ENCODE measurements around the gene TMEM205.
"Not testable (repeated sequence)": the region's sequence is repeated elsewhere in the genome, so short reads cannot be mapped to it uniquely, and the experiment has no call there.

Gene TMEM205

GRCh38 chr19:11338569-11339253 lies 7.4 kb downstream of the TMEM205 start:
- peak in 1 of 2 experiments; percentile 15 for DNase-seq

- no peak for DNase-seq
Observed at GRCh38 chr19:11338121-11338520, 7.9 kb downstream of the TMEM205 start.

GRCh38 chr19:11337080-11337479 lies 9.0 kb downstream of the TMEM205 start:
- DNase-seq, result no peak

- no peak for DNase-seq
Observed at GRCh38 chr19:11335449-11336146, 10.5 kb downstream of the TMEM205 start.

GRCh38 chr19:11333838-11334237 lies 12.2 kb downstream of the TMEM205 start:
- not testable (repeated sequence) for DNase-seq

- DNase-seq, result no peak
Observed at GRCh38 chr19:11332822-11333221, 13.2 kb downstream of the TMEM205 start.

GRCh38 chr19:11331502-11331901 lies 14.6 kb downstream of the TMEM205 start:
- no peak for DNase-seq

GRCh38 chr19:11330127-11330526 lies 15.9 kb downstream of the TMEM205 start:
- no peak for DNase-seq

GRCh38 chr19:11325544-11325943 lies 20.5 kb downstream of the TMEM205 start:
- no peak for DNase-seq

- DNase-seq, result no peak
Observed at GRCh38 chr19:11324748-11325389, 21.2 kb downstream of the TMEM205 start.

- no peak for DNase-seq
Observed at GRCh38 chr19:11324079-11324661, 21.9 kb downstream of the TMEM205 start.

GRCh38 chr19:11323601-11324078 lies 22.4 kb downstream of the TMEM205 start:
- no peak for DNase-seq

- DNase-seq, result peak in 1 of 2 experiments; percentile 29
Observed at GRCh38 chr19:11322269-11323024, 23.6 kb downstream of the TMEM205 start.

- DNase-seq, result no peak
Observed at GRCh38 chr19:11321191-11322126, 24.6 kb downstream of the TMEM205 start.

- not testable (repeated sequence) for DNase-seq
Observed at GRCh38 chr19:11320278-11320995, 25.6 kb downstream of the TMEM205 start.

- no peak for DNase-seq
Observed at GRCh38 chr19:11306337-11306736, 39.7 kb downstream of the TMEM205 start.

GRCh38 chr19:11304936-11305335 lies 41.1 kb downstream of the TMEM205 start:
- no peak for DNase-seq

GRCh38 chr19:11300811-11301120 lies 45.3 kb downstream of the TMEM205 start:
- no peak for DNase-seq

- DNase-seq, result no peak
Observed at GRCh38 chr19:11299946-11300810, 45.9 kb downstream of the TMEM205 start.

GRCh38 chr19:11296264-11296663 lies 49.8 kb downstream of the TMEM205 start:
- DNase-seq, result no peak

All from NCI-H526 (cell line).